Stimulated activated CD8-positive, alpha-beta memory T cell treated with anti-CD3 and anti-CD28 coated beads, Interleukin-2, amount 100 ng/mL, for 1 hour (primary cell): ENCODE results near the gene FMNL2.

Experiments
- DNase-seq, 2 donors: peaks; one replicate each; pipeline ENCODE4 v3.0.0-alpha.2; 2020; ENCODE audit warnings: low read depth in 2 of 2

Gene FMNL2

DNA sequence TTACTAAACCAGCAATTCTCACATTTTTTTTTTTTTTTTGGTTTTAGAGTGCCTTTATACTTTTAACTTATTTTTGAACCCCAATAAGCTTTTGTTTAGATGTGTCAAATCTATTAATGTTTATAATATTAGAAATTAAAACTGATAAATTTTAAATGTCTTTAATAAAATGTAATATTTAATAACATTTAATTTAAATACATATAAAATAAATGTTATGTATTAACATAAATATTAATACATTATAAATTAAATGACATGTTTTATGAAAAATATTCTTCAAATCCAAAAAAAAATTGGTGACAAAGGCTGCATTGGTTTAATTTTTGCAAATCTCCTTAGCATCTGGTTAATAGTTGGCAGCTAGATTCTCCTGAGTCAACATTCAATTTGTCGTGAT is 218.5 kb downstream of the FMNL2 start:
- no peak for DNase-seq

DNA sequence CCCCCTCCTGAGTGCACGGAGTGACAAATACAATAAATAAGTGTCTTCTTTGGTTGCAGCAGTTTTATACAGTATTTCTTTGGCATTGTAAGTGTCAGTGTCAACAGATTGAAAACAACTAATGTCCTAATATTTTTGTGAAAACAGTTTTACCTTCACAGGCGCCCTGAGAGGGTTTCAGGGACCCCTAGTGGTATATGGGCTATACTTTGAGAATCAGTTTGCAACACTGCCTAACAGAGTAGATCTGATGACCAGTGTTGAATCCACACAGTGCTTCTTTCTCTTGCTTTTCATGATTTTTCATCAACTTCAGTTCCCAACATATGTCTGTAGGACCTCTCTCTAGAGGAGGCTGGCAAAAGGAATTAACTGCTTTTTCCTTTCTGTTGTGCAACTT is 220.1 kb downstream of the FMNL2 start:
- DNase-seq: no peak

DNA sequence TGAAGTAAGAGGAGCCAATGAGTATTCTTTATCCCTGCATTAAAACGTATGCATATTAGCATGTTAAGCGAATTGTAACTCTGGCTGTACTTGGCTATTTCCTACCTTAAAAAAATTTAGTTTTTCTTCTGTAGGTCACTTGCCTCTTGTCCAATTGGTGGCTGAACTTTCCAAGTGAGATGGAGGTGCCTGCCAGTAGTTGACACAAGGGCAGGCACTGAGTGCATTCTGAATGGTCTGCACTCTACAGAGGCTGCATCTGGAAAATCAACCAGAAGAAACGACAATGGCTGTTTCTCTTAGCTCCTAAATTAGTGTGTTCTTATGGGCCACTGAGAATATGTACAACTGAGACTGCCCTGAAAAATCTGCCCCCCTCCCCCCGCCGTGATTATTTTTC is 221.5 kb downstream of the FMNL2 start:
- no peak for DNase-seq

DNA sequence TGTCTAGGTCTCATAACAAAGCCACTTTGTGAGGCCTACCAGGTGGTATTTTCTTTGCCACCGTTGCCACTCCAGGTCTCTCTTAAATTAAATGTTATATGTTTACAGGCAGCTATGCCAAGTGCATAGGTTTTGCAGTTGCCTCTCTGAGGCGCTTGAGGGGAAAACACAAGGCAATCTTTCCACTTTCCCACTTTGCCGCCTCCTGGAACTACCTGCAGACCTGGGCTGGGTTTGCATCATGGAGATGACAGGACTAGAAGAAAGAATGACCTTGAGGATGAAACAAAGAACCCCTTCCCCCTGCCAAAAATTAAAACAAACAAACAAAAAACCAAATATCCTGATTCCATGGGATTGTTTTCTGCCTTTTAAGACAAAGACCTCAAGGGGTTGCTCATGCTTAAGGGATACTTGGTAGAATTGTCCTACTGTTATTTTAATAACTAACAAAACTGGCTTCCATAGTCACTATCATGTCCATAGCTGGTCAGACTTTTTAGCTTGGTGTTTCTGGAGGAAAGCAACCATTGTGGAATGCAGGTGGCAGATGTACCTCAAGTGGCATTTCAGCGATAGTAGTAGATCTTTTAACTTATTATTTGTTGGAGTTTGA is 222.4 kb downstream of the FMNL2 start:
- no peak for DNase-seq

DNA sequence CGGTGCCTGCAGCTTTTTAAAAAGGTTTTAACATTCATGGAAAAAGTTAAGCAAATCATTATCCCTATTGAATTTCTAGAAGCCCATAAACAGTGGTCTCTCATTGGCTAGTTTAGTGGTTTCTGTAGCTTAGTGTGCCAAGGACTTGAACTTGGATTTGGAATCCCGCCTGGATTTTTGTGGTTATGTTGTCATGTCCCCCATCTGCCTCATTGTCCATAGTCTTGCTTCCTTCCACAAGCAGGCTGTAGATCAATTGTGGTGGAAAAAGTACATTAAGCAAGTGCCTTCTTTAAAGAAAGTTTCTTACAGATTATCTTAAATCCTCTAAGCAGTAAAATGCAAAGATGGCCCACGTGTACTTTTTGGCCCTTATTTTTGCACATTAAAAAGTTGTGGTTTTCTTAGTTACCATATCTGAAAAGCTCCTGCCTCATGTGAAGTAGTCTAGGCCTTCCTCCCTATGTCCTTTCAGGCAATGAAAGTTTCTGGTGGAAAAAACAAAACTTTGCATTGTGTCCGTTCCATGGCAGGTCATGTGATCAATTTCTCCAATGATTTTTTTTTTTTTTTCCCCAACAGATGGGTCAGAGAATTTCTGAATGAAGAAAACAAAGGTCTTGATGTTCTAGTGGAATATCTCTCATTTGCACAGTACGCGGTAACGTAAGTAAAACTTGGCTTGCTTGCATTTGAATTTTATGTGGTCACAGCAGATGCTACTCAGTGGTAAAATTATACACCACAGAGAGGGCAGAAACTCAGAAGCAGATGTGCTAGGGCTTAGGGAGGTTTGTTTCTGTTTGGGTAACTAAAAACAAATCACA is 223.4 kb downstream of the FMNL2 start:
- no peak for DNase-seq

DNA sequence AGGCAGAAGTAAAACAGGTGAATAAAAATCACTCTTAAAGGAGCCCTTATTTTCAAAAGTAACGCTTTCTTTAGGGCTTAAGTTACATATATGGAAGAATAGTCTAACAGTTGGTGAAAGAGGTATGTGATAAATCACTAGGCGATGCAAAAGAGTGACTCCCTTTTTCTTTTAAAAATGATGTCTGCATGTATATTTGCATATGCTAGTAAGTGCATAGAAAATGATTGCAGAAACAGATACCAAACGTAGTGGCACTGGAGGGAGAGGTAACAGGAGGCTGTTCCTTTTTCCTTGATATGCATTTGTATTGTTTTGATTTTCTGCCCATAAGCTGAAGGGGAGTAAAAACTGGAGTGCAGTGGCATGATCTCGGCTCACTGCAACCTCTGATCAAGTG is 224.0 kb downstream of the FMNL2 start:
- DNase-seq: no peak

DNA sequence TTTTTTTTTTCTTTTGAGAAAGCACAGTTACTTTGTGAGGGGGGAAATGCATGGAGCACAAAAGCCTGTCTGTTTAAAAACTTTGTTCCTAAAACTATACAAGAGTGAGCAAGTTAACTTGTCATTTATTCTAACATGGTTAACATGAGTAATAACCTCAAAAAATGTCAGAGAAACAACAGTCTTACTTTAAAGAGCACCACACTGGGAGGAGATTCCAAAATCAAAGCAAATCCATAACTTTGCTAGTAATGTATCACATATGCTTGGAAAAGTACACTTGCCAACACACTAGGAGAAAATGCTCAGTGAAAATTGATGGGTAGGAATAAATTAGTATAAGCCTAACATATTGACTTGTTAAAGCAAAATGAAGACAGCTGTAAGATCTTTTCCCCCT is 225.2 kb downstream of the FMNL2 start:
- no peak for DNase-seq

DNA sequence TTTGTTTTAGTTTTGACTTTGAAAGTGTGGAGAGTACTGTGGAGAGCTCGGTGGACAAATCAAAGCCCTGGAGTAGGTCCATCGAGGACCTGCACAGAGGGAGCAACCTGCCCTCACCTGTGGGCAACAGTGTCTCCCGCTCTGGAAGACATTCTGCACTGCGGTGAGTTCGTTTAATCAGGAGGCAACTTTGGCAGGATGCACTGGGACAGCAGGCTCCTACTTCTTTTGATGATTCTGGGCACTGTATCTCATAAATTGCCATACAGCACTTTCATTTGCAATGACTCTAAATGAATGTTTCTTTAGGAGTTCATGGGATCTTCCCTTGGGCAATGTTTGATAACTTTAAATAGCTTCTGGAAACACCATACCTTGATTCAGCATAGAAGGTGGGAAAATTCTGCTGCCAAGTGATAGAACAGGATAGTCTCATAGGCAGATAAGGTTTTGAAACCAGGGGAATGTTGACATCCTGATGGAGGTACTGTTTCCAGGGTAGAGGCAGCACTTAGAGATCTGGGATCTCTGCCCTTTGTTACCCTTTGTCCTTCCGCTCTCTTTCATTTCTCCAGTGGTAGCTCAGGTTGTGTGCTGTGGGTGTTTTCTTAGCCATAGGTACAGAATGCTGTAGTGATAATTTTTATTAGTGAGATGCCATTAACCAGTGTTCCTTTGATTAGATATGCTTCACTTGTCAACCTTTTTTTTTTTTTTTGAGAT is 226.1 kb downstream of the FMNL2 start:
- DNase-seq: no peak

DNA sequence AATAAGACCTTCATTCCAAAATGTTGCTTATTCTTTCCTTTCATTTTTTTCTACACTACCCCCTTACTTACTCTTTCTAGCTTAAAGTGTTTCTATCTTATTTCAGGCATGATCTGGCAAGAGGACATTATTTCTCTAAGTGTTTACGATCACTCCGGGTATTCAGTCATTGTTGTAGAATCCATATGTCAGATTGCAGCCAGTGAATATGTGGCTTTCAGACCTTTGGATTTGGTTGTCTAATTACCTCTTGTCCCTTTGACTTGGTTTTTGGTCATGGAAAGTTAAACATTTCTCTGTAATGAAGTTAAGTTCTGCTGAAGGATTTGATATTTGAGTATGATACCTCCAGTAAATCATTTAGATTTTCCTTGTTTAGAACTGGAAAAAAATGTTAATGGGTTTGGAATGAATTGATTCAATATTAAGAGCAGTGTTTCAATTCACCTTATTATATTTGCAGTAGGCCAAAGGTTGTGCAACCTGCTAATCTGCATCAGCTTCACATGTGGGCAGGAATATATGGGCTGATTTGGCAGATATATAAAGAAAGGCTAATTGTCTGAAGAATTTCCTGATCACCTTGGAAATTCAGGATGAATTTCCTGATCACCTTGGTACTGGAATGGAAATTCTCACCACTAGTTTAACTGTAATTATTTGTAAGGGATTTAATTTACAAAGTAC is 227.4 kb downstream of the FMNL2 start:
- DNase-seq: no peak

DNA sequence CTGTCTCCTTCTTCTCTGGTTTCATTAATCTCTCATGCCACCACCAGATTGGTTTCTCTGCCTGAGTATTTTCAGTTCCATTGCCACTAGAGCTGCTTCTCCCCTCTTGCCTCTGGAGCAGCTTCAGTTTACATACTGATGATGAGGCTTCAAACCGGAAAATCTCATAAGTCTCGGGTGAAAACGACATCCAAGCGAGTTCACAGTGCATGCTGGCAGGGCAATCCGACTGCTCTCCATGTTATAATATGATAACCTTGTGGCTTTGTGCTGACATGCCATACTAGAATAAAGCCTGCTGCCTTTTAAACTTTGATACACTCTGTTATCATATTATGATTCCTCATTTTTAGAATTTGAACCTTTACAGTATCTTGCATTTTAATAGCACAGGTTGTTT is 228.8 kb downstream of the FMNL2 start:
- DNase-seq: no peak

DNA sequence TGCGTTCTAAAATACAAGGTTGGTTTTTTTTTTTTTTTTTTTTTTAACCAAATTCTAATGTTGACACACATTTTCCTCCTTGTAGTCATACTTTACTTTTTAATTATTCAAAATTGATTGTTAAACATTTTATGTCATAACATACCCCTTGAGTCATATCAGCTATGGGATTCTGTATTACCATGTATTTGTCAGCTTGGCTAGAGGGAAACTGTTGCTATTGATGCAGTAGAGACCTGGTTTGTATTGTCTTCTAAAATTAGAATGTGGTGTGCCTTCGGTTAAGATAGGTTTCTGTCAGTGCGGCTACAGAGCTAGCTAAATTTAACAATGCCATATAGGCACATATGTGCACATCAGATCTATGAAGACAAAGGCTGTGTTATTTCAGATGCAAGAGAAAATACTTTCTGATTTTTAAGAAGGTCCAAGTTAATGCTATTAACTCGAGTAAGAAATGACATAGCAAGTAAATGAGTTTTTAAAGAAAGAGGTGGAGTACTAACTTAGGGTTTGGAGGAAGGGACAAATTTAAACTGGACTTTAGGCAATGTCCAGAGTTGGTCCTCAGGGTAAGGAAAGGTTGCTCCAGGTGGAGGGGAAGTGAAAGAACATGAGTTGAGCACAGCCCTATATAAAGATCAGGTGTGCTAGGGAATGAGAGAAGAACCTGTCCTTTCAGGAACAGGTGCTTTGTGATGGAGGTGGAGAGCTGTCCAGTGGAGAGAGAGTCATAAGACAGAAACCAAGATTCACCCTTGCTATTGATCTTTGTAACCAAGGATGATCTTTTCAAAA is 230.0 kb downstream of the FMNL2 start:
- DNase-seq: no peak

DNA sequence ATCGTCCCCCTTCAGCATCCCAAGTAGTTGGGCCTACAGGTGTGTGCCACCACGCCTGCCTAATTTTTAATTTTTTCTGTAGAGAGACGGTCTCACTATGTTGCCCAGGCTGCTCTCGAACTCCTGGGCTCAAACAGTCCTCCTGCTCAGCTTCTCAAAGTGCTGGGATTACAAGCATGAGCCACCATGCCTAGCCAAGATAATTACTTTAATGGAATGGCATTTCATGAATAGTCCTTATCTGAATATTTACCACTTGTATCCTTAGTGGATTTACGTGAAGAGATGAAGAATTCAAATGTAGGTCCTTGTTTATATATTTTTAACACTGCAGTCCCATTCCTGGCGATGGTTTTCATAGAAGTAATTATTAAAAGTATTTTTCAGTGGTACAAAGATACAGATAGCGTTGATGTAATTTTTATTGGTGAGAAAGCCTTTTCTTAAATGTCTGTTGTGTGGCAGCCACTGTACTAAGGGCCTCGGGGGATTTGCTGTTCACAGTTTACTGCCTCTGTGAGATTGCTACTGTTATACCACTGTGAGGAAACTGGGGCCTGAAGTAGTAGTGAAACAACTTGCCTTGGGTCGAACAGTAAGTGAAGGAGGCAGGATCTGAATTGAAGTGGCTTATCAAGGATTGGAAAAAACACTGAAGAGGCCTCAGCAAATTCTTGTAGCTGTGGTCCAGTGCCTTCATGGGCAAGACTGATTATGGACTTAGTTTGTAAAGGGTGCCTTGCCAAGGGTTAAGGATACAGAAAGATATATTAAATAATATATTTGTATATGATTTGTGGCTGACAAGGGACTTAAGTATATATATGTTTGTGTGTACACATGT is 231.1 kb downstream of the FMNL2 start:
- DNase-seq: no peak

DNA sequence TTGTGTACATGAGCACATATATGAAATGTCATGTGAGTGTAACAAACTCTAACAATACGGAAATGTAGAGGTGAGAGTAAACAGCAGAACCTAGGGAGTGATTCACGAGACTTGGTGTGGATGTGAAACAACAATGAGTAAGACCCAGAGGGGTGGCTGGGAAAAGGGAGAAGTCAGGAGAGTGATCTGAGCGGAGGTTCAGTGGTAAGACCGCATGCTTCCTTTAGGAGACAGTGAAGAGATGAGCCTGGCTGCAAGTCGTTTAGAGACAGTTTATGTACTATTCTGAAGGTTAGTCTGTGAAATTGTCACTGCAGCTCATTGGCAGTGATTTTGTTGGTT is 231.7 kb downstream of the FMNL2 start:
- no peak for DNase-seq

DNA sequence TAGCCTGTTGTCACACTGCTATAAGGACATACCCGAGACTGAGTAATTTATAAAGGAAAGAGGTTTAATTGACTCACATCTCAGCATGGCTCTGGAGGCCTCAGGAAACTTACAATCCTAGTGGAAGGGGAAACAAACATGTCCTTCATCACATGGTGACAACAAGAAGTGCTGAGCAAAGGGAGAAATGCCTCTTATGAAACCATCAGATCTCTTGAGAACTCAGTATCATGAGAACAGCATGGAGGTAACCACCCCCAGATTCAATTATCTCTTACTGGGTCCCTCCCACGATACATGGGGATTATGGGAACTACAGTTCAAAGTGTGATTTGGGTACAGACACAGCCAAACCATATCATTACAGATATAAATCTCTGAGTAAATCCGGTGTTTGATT is 233.6 kb downstream of the FMNL2 start:
- no peak for DNase-seq

DNA sequence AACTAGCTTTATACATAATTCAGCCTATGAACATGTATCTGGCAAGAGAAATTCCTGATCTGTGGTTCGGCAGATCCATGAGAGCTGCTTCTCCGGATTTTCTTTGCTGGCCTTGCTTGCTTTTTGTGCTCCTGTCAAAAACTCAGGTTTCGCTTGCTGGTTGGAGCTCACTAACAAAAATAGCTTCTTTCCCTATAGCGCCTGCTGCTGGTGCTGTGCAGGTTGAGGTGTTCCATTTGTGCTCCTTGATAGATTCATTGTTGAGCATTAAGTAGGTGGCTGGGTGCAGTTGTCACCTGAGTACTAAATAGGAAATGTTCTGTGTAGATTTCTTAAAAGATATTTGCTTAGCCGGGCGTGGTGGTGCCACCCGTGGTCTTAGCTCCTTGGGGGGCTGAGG is 234.2 kb downstream of the FMNL2 start:
- no peak for DNase-seq

DNA sequence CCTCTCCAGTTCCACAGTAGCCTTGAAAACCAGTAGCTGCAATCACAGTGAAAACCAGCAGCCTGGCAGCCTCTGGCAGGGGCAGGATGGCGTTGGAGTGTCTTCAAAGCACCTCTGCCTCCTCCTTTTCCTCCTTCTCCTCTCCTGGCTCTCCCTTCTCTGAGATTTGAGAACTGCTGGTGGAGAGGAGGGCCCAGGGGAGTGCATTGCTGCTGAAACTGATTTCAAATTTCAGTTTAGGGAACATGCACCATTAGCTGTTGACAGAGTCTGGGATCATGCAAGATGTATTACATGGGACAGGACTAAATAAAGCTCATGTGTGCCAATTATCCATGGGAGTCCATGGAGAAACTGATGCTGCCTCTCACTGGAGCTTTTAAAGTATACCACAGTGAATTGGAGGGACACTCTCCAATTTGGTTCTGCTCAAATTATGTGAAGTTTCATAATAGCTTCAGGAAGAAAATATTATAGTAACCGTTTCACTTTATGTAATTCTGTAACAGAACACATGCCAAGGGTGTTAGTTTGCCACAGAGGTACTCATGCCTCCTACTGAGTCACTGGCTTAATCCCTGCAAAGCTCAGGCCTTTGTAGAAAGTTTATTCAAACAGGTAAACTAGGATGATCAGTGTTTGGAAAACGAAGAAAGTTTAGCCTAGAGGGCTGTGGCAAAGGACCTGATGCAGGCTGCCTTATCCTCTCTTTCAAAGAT is 236.2 kb downstream of the FMNL2 start:
- DNase-seq: no peak

DNA sequence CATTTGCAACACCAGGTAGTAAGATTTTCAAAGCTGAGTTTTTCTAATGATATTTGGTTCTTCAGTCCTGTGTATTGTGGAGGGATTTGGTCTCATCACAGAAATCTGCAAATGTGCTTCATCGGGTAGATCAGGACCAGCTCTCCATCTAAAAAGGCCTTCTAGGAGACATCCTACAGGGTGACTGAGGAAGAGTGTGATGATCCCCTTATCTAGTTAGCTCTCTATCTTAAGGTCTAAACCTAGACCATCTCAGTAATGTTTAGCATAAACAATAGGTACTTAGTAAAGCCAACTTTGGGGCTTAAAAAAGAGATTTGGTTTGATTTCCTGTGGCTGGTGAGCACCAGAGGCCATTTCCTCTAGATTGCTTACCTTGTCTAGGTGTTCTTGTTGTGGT is 237.1 kb downstream of the FMNL2 start:
- no peak for DNase-seq

DNA sequence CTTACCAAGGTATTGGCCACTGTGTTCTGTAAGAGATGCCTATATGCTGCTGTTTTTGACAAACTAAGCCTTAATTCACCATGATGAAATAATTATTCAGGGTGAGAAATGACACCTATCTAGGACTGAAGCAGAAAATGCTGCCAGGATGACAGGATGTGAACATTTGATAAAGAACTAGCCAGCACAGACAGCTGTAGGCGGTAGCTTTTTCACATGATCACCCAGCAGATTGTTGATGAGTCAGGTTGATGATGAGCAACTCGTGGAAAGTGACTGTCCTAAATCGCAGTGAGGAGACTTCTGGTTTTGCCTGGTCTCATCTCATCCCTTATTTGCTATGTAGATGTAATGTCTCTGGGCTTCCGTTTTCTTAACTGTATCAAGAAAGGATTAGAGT is 238.2 kb downstream of the FMNL2 start:
- DNase-seq: no peak

DNA sequence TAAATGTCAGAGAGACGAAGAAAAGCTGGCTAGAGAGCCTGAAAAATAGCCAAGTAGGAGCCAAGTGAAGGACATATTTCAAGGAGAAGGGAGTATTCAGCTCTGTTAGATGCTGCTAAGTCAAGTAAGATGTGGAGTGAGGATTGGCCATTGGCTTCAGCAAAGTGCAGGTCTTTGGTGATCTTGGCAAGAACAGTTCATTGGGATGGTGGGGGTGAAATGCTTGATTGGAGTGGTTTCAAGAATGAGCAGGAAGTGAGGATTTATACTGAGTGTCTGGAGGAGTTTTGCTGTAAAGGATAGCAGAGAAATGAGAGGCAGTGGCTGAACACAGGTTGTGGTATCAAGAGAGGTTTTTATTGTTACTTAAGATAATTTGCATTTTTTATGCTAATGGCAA is 242.6 kb downstream of the FMNL2 start:
- no peak for DNase-seq

DNA sequence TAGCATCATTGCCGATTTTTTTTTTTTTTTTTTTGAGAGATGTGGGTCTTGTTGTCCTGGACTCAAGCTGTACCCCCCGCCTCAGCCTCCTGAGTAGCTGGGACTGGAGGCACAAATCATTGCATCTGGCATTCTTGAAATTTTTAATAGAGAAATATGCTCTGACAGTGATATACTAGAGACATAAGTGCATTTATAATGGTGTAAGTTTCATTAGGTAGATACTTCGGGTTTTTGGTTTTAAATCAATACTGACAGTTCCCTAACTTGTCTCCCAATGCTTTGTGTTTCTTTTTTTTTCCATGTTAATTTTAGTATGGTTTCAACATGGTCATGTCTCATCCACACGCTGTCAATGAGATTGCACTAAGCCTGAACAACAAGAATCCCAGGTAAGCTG is 243.6 kb downstream of the FMNL2 start:
- no peak for DNase-seq
